Measurements from ENCODE around the gene PTPRH. TPM values are rescaled to one million over a fixed set of nuclear protein-coding genes. Genes with fewer than 3 reads are reported as not detected.
A peak's percentile ranks its signal among the peaks of the same experiment; 100 is the strongest.

Gene PTPRH
- total and polyA plus RNA-seq, 9 of the 15 experiments (the other 6 are each of a cell fraction or from before 2014, with no cell fraction given): 0.87 to 34.3 (median 22.7) TPM

DNA sequence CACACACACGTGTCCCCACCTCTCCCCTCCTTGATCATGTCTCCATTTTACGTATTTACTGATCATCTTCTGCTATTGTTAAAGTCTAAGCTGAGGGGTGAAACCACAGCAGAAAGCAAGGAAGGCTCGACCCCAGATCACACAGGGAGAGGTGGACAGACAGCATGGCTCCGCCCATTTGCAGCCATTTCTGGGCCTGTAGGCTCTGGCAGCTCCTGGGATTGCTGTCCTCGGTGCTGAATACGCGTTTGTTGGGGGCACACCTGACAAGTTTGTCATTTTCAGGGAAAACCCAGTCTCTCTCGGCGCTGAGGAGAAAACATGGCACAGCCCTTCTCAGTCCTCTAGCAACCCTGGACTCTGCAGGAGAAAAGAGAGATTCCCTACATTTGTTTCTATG lies 11.2 kb upstream of the PTPRH start:
- peaks cover 4% of the 10 kb centered on the region; the same call in 1 of the 3 replicates for H3K79me2 ChIP-seq (ENCODE audit: control insufficient read depth, insufficient read depth, low read length)
- intact Hi-C loops (cut with micrococcal nuclease): no loop called here
- no peak overlapping the region for H2AFZ ChIP-seq (ENCODE audit: low read depth, low read length)
- no peak overlapping the region for H3K27ac ChIP-seq (ENCODE audit: extremely low read depth, low read depth, low read length)
- no peak overlapping the region for H3K4me2 ChIP-seq (ENCODE audit: insufficient read depth, low read length)
- no peaks in the 10 kb centered on the region for H3K27me3 ChIP-seq (ENCODE audit: control insufficient read depth in 2 of 2, insufficient read depth in 2 of 2, low read length in 2 of 2)
- no peak overlapping the region for H3K9ac ChIP-seq (ENCODE audit: insufficient read depth in 1 of 2, low read depth in 2 of 2, low read length in 2 of 2)
- FAIRE-seq (no peak), ATAC-seq (no peak), DNase-seq (ENCODE audit: extremely low read depth in 1 of 4, low spot score in 3 of 4) (peak in 2 of 4 experiments; percentile 41 to 57)
- H3K36me3 ChIP-seq (ENCODE audit: control insufficient read depth, insufficient read depth, low read length): peaks cover 5% of the 10 kb centered on the region; the same call in 2 of the 3 replicates
- no peak overlapping the region for H3K4me3 ChIP-seq
- H3K9me1 ChIP-seq (ENCODE audit: control insufficient read depth, insufficient read depth, low read length): no peaks in the 10 kb centered on the region
- 90% methylated on average over 9 of the region's 9 CpGs for WGBS (ENCODE audit: insufficient coverage, low coverage, missing lambda C conversion rate)
- in situ Hi-C loops (cut with MboI): no loop called here
- H3K4me1 ChIP-seq (replicated peaks in 1 of 2; ENCODE audit: control insufficient read depth in 2 of 2, insufficient read depth in 2 of 2, low read length in 2 of 2): peaks cover 12 to 24% of the 10 kb centered on the region in 2 experiments; a peak in 4 of 5 replicates
- no peaks in the 10 kb centered on the region for H4K20me1 ChIP-seq (replicated peaks; ENCODE audit: control insufficient read depth, insufficient read depth, low read length)
- BruUV-seq (replicated peaks): no TSS peak
- peaks cover 5% of the 10 kb centered on the region for H3K9me3 ChIP-seq (replicated peaks; ENCODE audit: control insufficient read depth, insufficient read depth, low read depth, low read length)
- CTCF ChIA-PET (ENCODE audit: low intra/inter-chr PET ratio): no interaction called here
- POLR2A ChIA-PET: interaction anchor here (0.7 to 2.5 kb wide), 3 partner anchors 9 to 39 kb away, joined by 3 to 9 read pairs (median 4); no protein-coding TSS in a partner anchor
- TF ChIP-seq CBX1 (IDR thresholded peaks at IDR 0.05; ENCODE audit: low read depth) (0 out of 2 replicates have a peak, but pooled peaks have one; percentile 15), TSC22D4 (tag; IDR thresholded peaks at IDR 0.05) (no peak), SIRT6 (IDR thresholded peaks at IDR 0.05; ENCODE audit: low read depth, low read length) (no peak), MYC (IDR thresholded peaks at IDR 0.05; ENCODE audit: low read depth, low read length) (no peak), MYC (CRISPR knock-in tag; IDR thresholded peaks at IDR 0.05; ENCODE audit: borderline replicate concordance, low read depth) (no peak), CBX3 (IDR thresholded peaks at IDR 0.05; ENCODE audit: borderline replicate concordance in 1 of 2, low read length in 2 of 2) (peak in 1 of 2 experiments; percentile 80; a peak in 2 of 3 replicates), TBP (optimal IDR thresholded peaks at IDR 0.05; ENCODE audit: low read depth, low read length) (no peak), NCOA1 (IDR thresholded peaks at IDR 0.05; ENCODE audit: low read depth) (no peak), JUND (IDR thresholded peaks at IDR 0.05; ENCODE audit: borderline replicate concordance, low read depth, low read length) (no peak), JUND (tag; IDR thresholded peaks at IDR 0.05; ENCODE audit: borderline replicate concordance, low read depth, low read length) (no peak), YY1 (IDR thresholded peaks at IDR 0.05; ENCODE audit: borderline replicate concordance in 1 of 3, control insufficient read depth in 1 of 3, extremely low read depth in 1 of 3, insufficient read depth in 3 of 3, insufficient read length in 1 of 3, insufficient replicate concordance in 2 of 3, low read depth in 1 of 3, low read length in 2 of 3) (peak in 2 of 3 experiments; percentile 52 to 78), TRIM28 (IDR thresholded peaks at IDR 0.05) (peak; percentile 20; the same call in 1 of the 2 replicates), ZNF146 (CRISPR knock-in tag; IDR thresholded peaks at IDR 0.05; ENCODE audit: unreplicated experiment) (no peak), TBL1XR1 (IDR thresholded peaks at IDR 0.05; ENCODE audit: low read length in 2 of 2) (no peak), NFXL1 (CRISPR knock-in tag; IDR thresholded peaks at IDR 0.05) (no peak), ZNF140 (CRISPR knock-in tag; IDR thresholded peaks at IDR 0.05) (no peak), MIER1 (IDR thresholded peaks at IDR 0.05; ENCODE audit: low read depth) (peak; percentile 83)
- TF ChIP-seq, protein P1, sequence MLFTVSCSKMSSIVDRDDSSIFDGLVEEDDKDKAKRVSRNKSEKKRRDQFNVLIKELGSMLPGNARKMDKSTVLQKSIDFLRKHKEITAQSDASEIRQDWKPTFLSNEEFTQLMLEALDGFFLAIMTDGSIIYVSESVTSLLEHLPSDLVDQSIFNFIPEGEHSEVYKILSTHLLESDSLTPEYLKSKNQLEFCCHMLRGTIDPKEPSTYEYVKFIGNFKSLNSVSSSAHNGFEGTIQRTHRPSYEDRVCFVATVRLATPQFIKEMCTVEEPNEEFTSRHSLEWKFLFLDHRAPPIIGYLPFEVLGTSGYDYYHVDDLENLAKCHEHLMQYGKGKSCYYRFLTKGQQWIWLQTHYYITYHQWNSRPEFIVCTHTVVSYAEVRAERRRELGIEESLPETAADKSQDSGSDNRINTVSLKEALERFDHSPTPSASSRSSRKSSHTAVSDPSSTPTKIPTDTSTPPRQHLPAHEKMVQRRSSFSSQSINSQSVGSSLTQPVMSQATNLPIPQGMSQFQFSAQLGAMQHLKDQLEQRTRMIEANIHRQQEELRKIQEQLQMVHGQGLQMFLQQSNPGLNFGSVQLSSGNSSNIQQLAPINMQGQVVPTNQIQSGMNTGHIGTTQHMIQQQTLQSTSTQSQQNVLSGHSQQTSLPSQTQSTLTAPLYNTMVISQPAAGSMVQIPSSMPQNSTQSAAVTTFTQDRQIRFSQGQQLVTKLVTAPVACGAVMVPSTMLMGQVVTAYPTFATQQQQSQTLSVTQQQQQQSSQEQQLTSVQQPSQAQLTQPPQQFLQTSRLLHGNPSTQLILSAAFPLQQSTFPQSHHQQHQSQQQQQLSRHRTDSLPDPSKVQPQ (CRISPR knock-in tag; IDR thresholded peaks at IDR 0.05; ENCODE audit: borderline replicate concordance): no peak
- TF ChIP-seq, protein P2, sequence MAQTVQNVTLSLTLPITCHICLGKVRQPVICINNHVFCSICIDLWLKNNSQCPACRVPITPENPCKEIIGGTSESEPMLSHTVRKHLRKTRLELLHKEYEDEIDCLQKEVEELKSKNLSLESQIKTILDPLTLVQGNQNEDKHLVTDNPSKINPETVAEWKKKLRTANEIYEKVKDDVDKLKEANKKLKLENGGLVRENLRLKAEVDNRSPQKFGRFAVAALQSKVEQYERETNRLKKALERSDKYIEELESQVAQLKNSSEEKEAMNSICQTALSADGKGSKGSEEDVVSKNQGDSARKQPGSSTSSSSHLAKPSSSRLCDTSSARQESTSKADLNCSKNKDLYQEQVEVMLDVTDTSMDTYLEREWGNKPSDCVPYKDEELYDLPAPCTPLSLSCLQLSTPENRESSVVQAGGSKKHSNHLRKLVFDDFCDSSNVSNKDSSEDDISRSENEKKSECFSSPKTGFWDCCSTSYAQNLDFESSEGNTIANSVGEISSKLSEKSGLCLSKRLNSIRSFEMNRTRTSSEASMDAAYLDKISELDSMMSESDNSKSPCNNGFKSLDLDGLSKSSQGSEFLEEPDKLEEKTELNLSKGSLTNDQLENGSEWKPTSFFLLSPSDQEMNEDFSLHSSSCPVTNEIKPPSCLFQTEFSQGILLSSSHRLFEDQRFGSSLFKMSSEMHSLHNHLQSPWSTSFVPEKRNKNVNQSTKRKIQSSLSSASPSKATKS (CRISPR knock-in tag; IDR thresholded peaks at IDR 0.05): no peak

Measured in K562 (cell line).